Left lung (tissue), 10 donors: Measurements from ENCODE around the gene GDF11. TPM values are rescaled to one million over a fixed set of nuclear protein-coding genes. Genes with fewer than 3 reads are reported as not detected.

ENCODE experiments used
- ATAC-seq: fragments of 200-7000 bp; cut with Tn5 transposase; one replicate; pipeline ENCODE4 v1.9.1; 2020; ENCODE audit warnings: moderate library complexity
- DNase-seq, 4 donors: peaks; one replicate each; pipeline ENCODE4 v3.0.0-alpha.2; 2013 to 2020
- H3K27ac ChIP-seq, 2 donors: fragments of 200-600 bp; sonication (generic) in 1 of 2; one replicate each; pipeline versions ENCODE4 v1.5.0 to v1.8.0; 2020 to 2021
- H3K27me3 ChIP-seq, 2 donors: fragments of 200-600 bp; sonication (generic) in 1 of 2; one replicate each; pipeline versions ENCODE4 v1.5.0 to v1.8.0; 2020 to 2021
- H3K36me3 ChIP-seq, 2 donors: fragments of 200-600 bp; sonication (generic) in 1 of 2; one replicate each; pipeline versions ENCODE4 v1.5.0 to v1.8.0; 2020 to 2021
- H3K4me1 ChIP-seq, 2 donors: fragments of 200-600 bp; one replicate each; pipeline ENCODE4 v1.8.0; 2021
- H3K4me3 ChIP-seq, 2 donors: fragments of 200-600 bp; sonication (generic) in 1 of 2; one replicate each; pipeline versions ENCODE4 v1.5.0 to v1.8.0; 2020 to 2021; ENCODE audit warnings: mild to moderate bottlenecking in 1 of 2
- H3K9me3 ChIP-seq, 2 donors: fragments of 200-600 bp; sonication (generic) in 1 of 2; one replicate each; pipeline versions ENCODE4 v1.5.0 to v1.8.0; 2020 to 2021
- intact Hi-C, 2 donors: fragments of 100-400 bp; cut with DNase I; formaldehyde crosslinking; loops; one replicate each; pipeline versions ENCODE4 v1.11.2 to v1.14.2; 2022
- polyA plus RNA-seq, 6 donors: library from polyadenylated mRNA; unstranded; fragments of 120-200 nt; gene quantifications; one replicate each; pipeline ENCODE4 v1.2.1, GENCODE V29; 2013; ENCODE audit not compliant: insufficient read length in 6 of 6
- total RNA-seq, 2 donors: library from RNA; stranded (reverse); fragmentation: NEBNext Ultra II Directional; extraction: Animal tissue kit (Norgen Biotek cat#: 25700); gene quantifications; one replicate each; pipeline ENCODE4 v1.2.1, GENCODE V29; 2021
- TF ChIP-seq, protein P1 (sequence below), 2 donors: fragments of 200-600 bp; sonication (generic) in 1 of 2; IDR thresholded peaks; one replicate each; pipeline versions ENCODE4 v1.5.0 to v1.8.0; 2021; ENCODE audit warnings: antibody characterized with exemption in 2 of 2
- donor health status: DM: no; HTN: yes; CAD: no.
- donor health status: DM: no; HTN: no; CAD: no.

The GDF11 gene
- total and polyA plus RNA-seq, 8 donors = 7.6 to 20.2 (median 16.0) TPM

DNA sequence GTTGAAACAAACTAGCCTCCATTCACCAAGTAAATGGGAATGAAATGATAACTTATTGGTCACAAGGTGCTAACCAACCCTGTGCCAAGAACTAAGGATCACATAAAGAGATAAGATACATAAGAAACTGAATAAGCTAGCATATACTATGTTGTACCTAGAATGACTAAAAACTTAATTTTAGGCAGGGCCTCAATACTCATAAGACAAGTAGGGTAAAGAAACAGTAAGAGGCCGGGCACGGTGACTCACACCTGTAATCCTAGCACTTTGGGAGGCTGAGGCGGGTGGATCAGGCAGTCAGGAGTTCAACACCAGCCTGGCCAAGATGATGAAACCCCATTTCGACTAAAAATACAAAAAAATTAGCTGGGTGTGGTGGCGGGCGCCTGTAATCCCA is 17.7 kb downstream of the GDF11 start:
- no peaks in the 10 kb centered on the region for H3K4me1 ChIP-seq
- H3K27ac ChIP-seq = no peak overlapping the region
- ATAC-seq = no peak
- no peaks in the 10 kb centered on the region for H3K27me3 ChIP-seq
- no peak for DNase-seq
- peaks cover 0 to 88% of the 10 kb centered on the region in 2 donors for H3K36me3 ChIP-seq
- TF ChIP-seq, protein P1, sequence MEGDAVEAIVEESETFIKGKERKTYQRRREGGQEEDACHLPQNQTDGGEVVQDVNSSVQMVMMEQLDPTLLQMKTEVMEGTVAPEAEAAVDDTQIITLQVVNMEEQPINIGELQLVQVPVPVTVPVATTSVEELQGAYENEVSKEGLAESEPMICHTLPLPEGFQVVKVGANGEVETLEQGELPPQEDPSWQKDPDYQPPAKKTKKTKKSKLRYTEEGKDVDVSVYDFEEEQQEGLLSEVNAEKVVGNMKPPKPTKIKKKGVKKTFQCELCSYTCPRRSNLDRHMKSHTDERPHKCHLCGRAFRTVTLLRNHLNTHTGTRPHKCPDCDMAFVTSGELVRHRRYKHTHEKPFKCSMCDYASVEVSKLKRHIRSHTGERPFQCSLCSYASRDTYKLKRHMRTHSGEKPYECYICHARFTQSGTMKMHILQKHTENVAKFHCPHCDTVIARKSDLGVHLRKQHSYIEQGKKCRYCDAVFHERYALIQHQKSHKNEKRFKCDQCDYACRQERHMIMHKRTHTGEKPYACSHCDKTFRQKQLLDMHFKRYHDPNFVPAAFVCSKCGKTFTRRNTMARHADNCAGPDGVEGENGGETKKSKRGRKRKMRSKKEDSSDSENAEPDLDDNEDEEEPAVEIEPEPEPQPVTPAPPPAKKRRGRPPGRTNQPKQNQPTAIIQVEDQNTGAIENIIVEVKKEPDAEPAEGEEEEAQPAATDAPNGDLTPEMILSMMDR (IDR thresholded peaks at IDR 0.05) = no peak
- no peaks in the 10 kb centered on the region for H3K9me3 ChIP-seq
- intact Hi-C loops = no loop called here
- no peak overlapping the region for H3K4me3 ChIP-seq

DNA sequence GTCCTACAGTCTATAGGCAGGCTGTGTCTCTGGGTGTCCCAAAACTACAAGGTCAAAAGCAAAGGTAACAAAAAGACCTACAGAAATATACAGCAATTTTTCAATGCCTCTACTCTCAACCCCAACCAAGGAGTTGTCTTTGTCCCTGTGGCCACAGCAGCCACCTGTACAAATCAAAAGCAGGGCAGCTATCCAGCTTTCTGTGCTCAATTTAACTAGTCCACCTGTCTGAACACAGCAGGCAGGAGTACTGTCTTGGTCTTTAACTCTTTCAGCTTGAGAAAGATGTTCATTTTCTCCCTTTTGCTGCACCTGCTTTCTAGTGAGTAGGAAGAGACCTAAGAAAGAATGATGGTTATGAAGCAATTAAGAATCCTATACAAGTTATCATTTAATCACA is 19.7 kb downstream of the GDF11 start:
- no peak overlapping the region for H3K4me3 ChIP-seq
- DNase-seq (no peak), ATAC-seq (no peak)
- TF ChIP-seq, protein P1 (IDR thresholded peaks at IDR 0.05) = no peak
- H3K27me3 ChIP-seq = no peaks in the 10 kb centered on the region
- intact Hi-C loops = no loop called here
- no peaks in the 10 kb centered on the region for H3K9me3 ChIP-seq
- H3K36me3 ChIP-seq = peaks cover 0 to 83% of the 10 kb centered on the region in 2 donors
- no peak overlapping the region for H3K27ac ChIP-seq
- H3K4me1 ChIP-seq = no peaks in the 10 kb centered on the region

DNA sequence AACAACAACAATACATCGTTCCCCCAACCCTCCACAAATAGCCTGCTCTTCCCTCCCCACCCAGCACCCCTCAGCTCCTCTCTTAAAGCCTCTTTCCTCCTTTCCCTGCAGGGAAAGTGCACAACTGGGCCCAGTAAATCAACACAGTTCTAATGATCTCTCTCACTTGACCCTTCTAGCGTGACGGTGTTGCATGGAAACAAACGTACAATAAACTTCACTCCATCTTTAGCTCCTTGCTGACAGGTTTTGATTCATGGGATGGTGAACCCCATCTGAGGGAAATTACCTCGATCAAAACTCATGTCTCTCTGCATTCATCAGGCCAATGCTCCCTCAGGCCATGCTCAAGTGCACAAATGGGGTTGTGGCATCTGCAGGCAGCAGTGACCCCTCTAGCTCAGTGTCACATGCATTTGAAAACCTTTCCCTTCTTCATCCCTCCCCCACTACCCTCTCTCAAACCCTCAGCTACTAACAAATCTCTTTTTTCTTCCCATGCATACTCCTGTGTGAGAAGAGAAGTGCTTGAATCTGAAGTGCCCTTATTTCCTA is 22.9 kb downstream of the GDF11 start:
- TF ChIP-seq, protein P1 (IDR thresholded peaks at IDR 0.05) = no peak
- no peaks in the 10 kb centered on the region for H3K9me3 ChIP-seq
- DNase-seq = no peak
- intact Hi-C loops = no loop called here
- no peak overlapping the region for H3K4me3 ChIP-seq
- H3K27me3 ChIP-seq = no peaks in the 10 kb centered on the region
- peaks cover 0 to 72% of the 10 kb centered on the region in 2 donors for H3K36me3 ChIP-seq
- H3K4me1 ChIP-seq = no peaks in the 10 kb centered on the region
- ATAC-seq = no peak
- H3K27ac ChIP-seq = no peak overlapping the region

DNA sequence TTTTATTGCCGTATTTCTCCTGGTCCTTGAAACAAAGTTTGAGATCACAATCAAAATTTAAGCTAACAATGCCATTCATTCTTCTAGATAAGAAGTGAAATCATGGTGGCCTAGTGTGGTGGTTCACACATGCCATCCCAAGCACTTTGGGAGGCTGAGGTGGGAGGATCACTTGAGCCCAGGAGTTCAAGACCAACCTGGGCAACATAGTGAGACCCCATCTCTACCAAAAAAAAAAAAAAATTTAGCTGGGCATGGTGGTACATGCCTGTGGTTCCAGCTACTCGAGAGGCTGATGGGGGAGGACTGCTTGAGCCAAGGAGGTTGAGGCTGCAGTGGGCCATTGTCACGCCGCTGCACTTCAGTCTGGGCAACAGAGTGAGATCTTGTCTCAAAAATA is 24.2 kb downstream of the GDF11 start:
- TF ChIP-seq, protein P1 (IDR thresholded peaks at IDR 0.05) = no peak
- Histone ChIP-seq H3K27me3 (no peaks in the 10 kb centered on the region), H3K4me1 (no peaks in the 10 kb centered on the region), H3K27ac (no peak overlapping the region), H3K4me3 (no peak overlapping the region), H3K9me3 (no peaks in the 10 kb centered on the region), H3K36me3 (peaks cover 0 to 72% of the 10 kb centered on the region in 2 donors)
- ATAC-seq (no peak), DNase-seq (no peak)
- intact Hi-C loops = no loop called here

DNA sequence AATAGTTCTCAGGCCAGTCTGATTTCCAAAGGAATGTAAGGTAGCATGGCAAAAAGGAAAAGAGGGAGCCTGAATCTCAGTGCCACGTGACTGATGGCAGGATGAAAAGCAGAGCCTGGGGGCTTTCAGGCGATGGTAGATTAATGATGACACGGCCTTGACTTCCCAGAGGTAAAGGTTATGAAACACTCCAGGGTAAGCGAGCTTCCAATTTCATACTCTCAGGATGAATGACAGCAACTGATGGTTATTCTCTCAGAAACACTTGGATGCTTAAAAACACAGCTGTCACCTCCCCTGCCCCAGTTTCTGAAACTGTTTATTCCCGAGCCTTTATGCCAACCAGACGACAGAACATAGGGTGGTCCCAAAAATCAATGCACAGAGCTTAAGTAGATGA is 28.8 kb downstream of the GDF11 start:
- intact Hi-C loops = no loop called here
- peaks cover 0 to 75% of the 10 kb centered on the region in 2 donors for H3K36me3 ChIP-seq

More for the DNA sequence above, 28.8 kb downstream of the GDF11 start:
- Histone ChIP-seq H3K27me3 (no peaks in the 10 kb centered on the region), H3K4me3 (no peak overlapping the region), H3K27ac (no peak overlapping the region), H3K4me1 (no peaks in the 10 kb centered on the region), H3K9me3 (no peaks in the 10 kb centered on the region)
- TF ChIP-seq, protein P1 (IDR thresholded peaks at IDR 0.05) = no peak
- DNase-seq = no peak
- ATAC-seq = no peak
